OCI-LY1 (cell line): ENCODE data around the gene HOXB7.

Experiments
- EZH2 ChIP-seq: fragments of 200-600 bp; sonication (generic), shearing (Covaris generic); IDR thresholded peaks from 2 replicates; pipeline ENCODE4 v1.8.0; 2017; ENCODE audit warnings: borderline replicate concordance, mixed run types, mild to moderate bottlenecking, antibody characterized with exemption, low read length, moderate library complexity, mixed read lengths
- TF ChIP-seq, protein P1 (sequence below): fragments of 200-600 bp; sonication (generic), shearing (Covaris generic); IDR thresholded peaks from 2 replicates; pipeline ENCODE4 v1.5.1; 2017; ENCODE audit warnings: mild to moderate bottlenecking, antibody characterized with exemption, low read length, moderate library complexity, mixed read lengths

- TF ChIP-seq, protein P1, sequence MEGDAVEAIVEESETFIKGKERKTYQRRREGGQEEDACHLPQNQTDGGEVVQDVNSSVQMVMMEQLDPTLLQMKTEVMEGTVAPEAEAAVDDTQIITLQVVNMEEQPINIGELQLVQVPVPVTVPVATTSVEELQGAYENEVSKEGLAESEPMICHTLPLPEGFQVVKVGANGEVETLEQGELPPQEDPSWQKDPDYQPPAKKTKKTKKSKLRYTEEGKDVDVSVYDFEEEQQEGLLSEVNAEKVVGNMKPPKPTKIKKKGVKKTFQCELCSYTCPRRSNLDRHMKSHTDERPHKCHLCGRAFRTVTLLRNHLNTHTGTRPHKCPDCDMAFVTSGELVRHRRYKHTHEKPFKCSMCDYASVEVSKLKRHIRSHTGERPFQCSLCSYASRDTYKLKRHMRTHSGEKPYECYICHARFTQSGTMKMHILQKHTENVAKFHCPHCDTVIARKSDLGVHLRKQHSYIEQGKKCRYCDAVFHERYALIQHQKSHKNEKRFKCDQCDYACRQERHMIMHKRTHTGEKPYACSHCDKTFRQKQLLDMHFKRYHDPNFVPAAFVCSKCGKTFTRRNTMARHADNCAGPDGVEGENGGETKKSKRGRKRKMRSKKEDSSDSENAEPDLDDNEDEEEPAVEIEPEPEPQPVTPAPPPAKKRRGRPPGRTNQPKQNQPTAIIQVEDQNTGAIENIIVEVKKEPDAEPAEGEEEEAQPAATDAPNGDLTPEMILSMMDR, result no peak
- TF ChIP-seq EZH2, result no peak
These were observed 22.5 kb upstream of the HOXB7 start for GRCh38 chr17:48633266-48633677.
